Sigmoid colon (tissue), 3 donors: ENCODE measurements around the gene ADAMTS2.

ENCODE experiments used
- CTCF ChIP-seq, 4 experiments: fragments of 450-650 bp in 3 of 4; fragments of 200-600 bp in 1 of 4; IDR thresholded peaks; one replicate each; pipeline ENCODE4 v1.5.1; 2016 to 2019; ENCODE audit warnings: antibody characterized with exemption in 4 of 4, mild to moderate bottlenecking in 3 of 4, moderate library complexity in 2 of 4
- POLR2A ChIP-seq, 2 donors: fragments of 450-650 bp; IDR thresholded peaks; one replicate each; pipeline ENCODE4 v1.6.1; 2016; ENCODE audit warnings: antibody characterized with exemption in 2 of 2, mild to moderate bottlenecking in 2 of 2, moderate library complexity in 2 of 2

DNA sequence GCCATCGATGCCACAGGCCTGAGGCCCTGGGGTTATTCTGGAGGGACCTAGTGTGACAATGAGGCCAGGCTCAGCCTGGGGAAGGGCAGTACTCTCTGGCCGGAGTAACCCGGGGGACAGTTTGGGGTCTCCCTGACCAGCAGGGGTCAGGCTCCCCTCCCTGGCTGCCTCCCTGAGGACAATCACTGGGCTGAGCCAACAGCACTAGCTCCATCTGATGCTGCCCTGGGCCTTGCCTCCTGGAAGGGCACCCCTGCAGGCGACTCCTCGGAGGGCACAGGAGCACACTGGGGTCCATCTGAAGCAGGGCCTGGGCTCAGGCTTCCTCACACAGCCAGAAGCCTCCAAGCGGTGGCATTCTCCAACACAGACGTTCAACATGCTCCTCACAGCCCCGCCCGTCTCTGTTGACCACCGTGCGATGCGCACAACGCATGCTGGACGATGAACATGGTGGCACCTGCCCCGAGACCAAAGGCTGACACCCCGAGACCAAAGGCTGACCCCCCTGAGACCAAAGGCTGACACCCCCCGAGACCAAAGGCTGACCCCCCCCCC is 68.3 kb downstream of the ADAMTS2 start:
- TF ChIP-seq CTCF (IDR thresholded peaks at IDR 0.05) (no peak), POLR2A (IDR thresholded peaks at IDR 0.05) (no peak)
